LNCAP (cell line): ENCODE data around the gene CYP19A1.
A peak's percentile ranks its signal among the peaks of the same experiment; 100 is the strongest.

Source experiments
- CTCF ChIP-seq: fragments of 450-650 bp; IDR thresholded peaks from 2 replicates; pipeline ENCODE4 v1.5.1; 2017; ENCODE audit warnings: mild to moderate bottlenecking

The CYP19A1 gene

GRCh38 chr15:51288143-51289065 is 50.0 kb downstream of the CYP19A1 start:
- no peak for TF ChIP-seq CTCF

GRCh38 chr15:51286816-51287215 is 51.6 kb downstream of the CYP19A1 start:
- peak; percentile 44 for TF ChIP-seq CTCF

- TF ChIP-seq CTCF: no peak
These were observed 53.0 kb downstream of the CYP19A1 start for GRCh38 chr15:51285399-51285798.

GRCh38 chr15:51284871-51285270 is 53.5 kb downstream of the CYP19A1 start:
- no peak for TF ChIP-seq CTCF

GRCh38 chr15:51283026-51283425 is 55.4 kb downstream of the CYP19A1 start:
- no peak for TF ChIP-seq CTCF

GRCh38 chr15:51281368-51281967 is 56.9 kb downstream of the CYP19A1 start:
- TF ChIP-seq CTCF: peak; percentile 76

GRCh38 chr15:51280838-51281237 is 57.6 kb downstream of the CYP19A1 start:
- TF ChIP-seq CTCF: no peak
